ENCODE measurements around the gene OR4X1. TPM values are rescaled to one million over a fixed set of nuclear protein-coding genes. Genes with fewer than 3 reads are reported as not detected.
"Not testable (repeated sequence)": the region's sequence is repeated elsewhere in the genome, so short reads cannot be mapped to it uniquely, and the experiment has no call there.

OR4X1 gene
- total and polyA plus RNA-seq, 2 donors (not counting 1 experiment from before 2014, with no cell fraction given), result not detected

- H3K27ac Mint-ChIP-seq, result no peak overlapping the region
- H3K4me2 ChIP-seq (replicated peaks; ENCODE audit: low read depth, low read length, poor library complexity, severe bottlenecking), result no peak overlapping the region
- CTCF ChIA-PET, result no interaction called here
- no peaks in the 10 kb centered on the region for H4K20me1 ChIP-seq (ENCODE audit: control insufficient read depth, insufficient read depth, low read length, poor library complexity, severe bottlenecking)
- H3K4me1 ChIP-seq (ENCODE audit: control insufficient read depth in 2 of 2, insufficient read depth in 2 of 2, low read length in 2 of 2), result no peaks in the 10 kb centered on the region
- no peak overlapping the region for H3K4me3 Mint-ChIP-seq
- H3K9me3 Mint-ChIP-seq (ENCODE audit: insufficient read depth), result peaks cover 5% of the 10 kb centered on the region
- 92% methylated on average over 17 of the region's 18 CpGs for WGBS (ENCODE audit: insufficient coverage)
- no peak for DNase-seq
- no peaks in the 10 kb centered on the region for H3K4me1 Mint-ChIP-seq
- POLR2A ChIA-PET, result no interaction called here
- no peak overlapping the region for H3K4me3 ChIP-seq (ENCODE audit: control extremely low read depth in 1 of 5, extremely low read depth in 1 of 5, insufficient read depth in 1 of 5, low read depth in 2 of 5, low read length in 4 of 5)
- no peaks in the 10 kb centered on the region for H3K36me3 ChIP-seq (replicated peaks in 1 of 2; ENCODE audit: control extremely low read depth in 1 of 2, control insufficient read depth in 1 of 2, extremely low read depth in 1 of 2, insufficient read depth in 2 of 2, low read length in 1 of 2)
- H3K9me3 ChIP-seq (ENCODE audit: control extremely low read depth in 1 of 3, control insufficient read depth in 2 of 3, insufficient read depth in 1 of 3, low read length in 2 of 3), result peaks cover 0 to 13% (median 0%) of the 10 kb centered on the region in 3 donors
- H3K9ac ChIP-seq (ENCODE audit: low read length), result no peak overlapping the region
- intact Hi-C loops (cut with micrococcal nuclease), result no loop called here
- no peaks in the 10 kb centered on the region for H3K79me2 ChIP-seq (ENCODE audit: control insufficient read depth, insufficient read depth, low read length)
- H3K27me3 ChIP-seq (replicated peaks in 1 of 4; ENCODE audit: control extremely low read depth in 1 of 4, control insufficient read depth in 3 of 4, insufficient read depth in 4 of 4, low read length in 3 of 4), result no peaks in the 10 kb centered on the region
- peaks cover 10% of the 10 kb centered on the region for H3K27me3 Mint-ChIP-seq
- TF ChIP-seq CTCF (IDR thresholded peaks at IDR 0.05), result no peak
- TF ChIP-seq EZH2 (IDR thresholded peaks at IDR 0.05; ENCODE audit: borderline replicate concordance, insufficient read depth, low read depth, low read length, poor library complexity, severe bottlenecking), result no peak
- no peak for ATAC-seq (ENCODE audit: low read depth)
- H3K27ac ChIP-seq (ENCODE audit: low read length in 2 of 2), result no peak overlapping the region
- no peak overlapping the region for H2AFZ ChIP-seq (ENCODE audit: insufficient read depth, low read depth, low read length, poor library complexity, severe bottlenecking)
Measured at GRCh38 chr11:48228761-48229160, 34.9 kb upstream of the OR4X1 start.

- H3K9ac ChIP-seq (ENCODE audit: low read length); H3K27me3 ChIP-seq (replicated peaks in 1 of 4; ENCODE audit: control extremely low read depth in 1 of 4, control insufficient read depth in 3 of 4, insufficient read depth in 4 of 4, low read length in 3 of 4); H3K79me2 ChIP-seq (ENCODE audit: control insufficient read depth, insufficient read depth, low read length); H3K4me1 Mint-ChIP-seq; CTCF ChIA-PET; H3K4me2 ChIP-seq (replicated peaks; ENCODE audit: low read depth, low read length, poor library complexity, severe bottlenecking); H2AFZ ChIP-seq (ENCODE audit: insufficient read depth, low read depth, low read length, poor library complexity, severe bottlenecking); H3K27ac ChIP-seq (ENCODE audit: low read length in 2 of 2); H3K36me3 ChIP-seq (replicated peaks in 1 of 2; ENCODE audit: control extremely low read depth in 1 of 2, control insufficient read depth in 1 of 2, extremely low read depth in 1 of 2, insufficient read depth in 2 of 2, low read length in 1 of 2); H3K9me3 Mint-ChIP-seq (ENCODE audit: insufficient read depth); POLR2A ChIA-PET; H3K4me3 ChIP-seq (ENCODE audit: control extremely low read depth in 1 of 5, extremely low read depth in 1 of 5, insufficient read depth in 1 of 5, low read depth in 2 of 5, low read length in 4 of 5); H3K27ac Mint-ChIP-seq; H3K4me3 Mint-ChIP-seq; H3K4me1 ChIP-seq (ENCODE audit: control insufficient read depth in 2 of 2, insufficient read depth in 2 of 2, low read length in 2 of 2); ATAC-seq (ENCODE audit: low read depth); intact Hi-C loops (cut with micrococcal nuclease); H4K20me1 ChIP-seq (ENCODE audit: control insufficient read depth, insufficient read depth, low read length, poor library complexity, severe bottlenecking); DNase-seq: not testable (repeated sequence)
- peaks cover 0 to 13% (median 0%) of the 10 kb centered on the region in 3 donors for H3K9me3 ChIP-seq (ENCODE audit: control extremely low read depth in 1 of 3, control insufficient read depth in 2 of 3, insufficient read depth in 1 of 3, low read length in 2 of 3)
- 98% methylated on average over 7 of the region's 11 CpGs for WGBS (ENCODE audit: insufficient coverage)
- H3K27me3 Mint-ChIP-seq, result peaks cover 11% of the 10 kb centered on the region
Measured at GRCh38 chr11:48230057-48230456, 33.6 kb upstream of the OR4X1 start.

Measured in B cell (primary cell).